22Rv1 (cell line): ENCODE results near the gene TCEANC.

ENCODE experiments used
- H3K27ac ChIP-seq: fragments of 450-650 bp; 2 replicates; pipeline ENCODE4 v1.5.1; 2017
- ZFX ChIP-seq: fragments of 450-650 bp; IDR thresholded peaks from 2 replicates; pipeline ENCODE4 v1.6.1; 2017; ENCODE audit warnings: antibody characterized with exemption, borderline replicate concordance
- TF ChIP-seq, protein P1 (sequence below): fragments of 450-650 bp; IDR thresholded peaks from 2 replicates; pipeline ENCODE4 v1.5.1; 2017; ENCODE audit warnings: mild to moderate bottlenecking

Gene TCEANC

DNA sequence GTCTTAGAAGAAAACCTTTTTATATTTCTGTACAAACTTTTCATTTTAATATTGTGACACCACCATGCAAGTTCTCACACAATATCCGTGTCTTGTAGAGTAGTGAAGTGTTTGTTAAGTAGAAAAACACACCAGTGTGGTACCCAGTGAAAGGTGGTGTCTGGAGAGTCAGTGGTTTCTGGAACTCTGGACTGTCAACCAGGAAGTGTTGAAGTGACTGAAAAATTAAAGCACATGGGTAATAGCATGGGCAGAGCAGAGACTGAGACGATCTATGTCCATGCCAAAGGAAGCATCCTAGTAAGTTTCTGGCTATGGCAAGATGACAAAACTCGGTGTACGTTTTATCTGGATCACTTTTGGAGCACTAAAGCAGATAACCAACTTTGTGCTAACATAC, 58.2 kb downstream of the TCEANC start:
- H3K27ac ChIP-seq, result no peak overlapping the region
- no peak for TF ChIP-seq ZFX
- TF ChIP-seq, protein P1, sequence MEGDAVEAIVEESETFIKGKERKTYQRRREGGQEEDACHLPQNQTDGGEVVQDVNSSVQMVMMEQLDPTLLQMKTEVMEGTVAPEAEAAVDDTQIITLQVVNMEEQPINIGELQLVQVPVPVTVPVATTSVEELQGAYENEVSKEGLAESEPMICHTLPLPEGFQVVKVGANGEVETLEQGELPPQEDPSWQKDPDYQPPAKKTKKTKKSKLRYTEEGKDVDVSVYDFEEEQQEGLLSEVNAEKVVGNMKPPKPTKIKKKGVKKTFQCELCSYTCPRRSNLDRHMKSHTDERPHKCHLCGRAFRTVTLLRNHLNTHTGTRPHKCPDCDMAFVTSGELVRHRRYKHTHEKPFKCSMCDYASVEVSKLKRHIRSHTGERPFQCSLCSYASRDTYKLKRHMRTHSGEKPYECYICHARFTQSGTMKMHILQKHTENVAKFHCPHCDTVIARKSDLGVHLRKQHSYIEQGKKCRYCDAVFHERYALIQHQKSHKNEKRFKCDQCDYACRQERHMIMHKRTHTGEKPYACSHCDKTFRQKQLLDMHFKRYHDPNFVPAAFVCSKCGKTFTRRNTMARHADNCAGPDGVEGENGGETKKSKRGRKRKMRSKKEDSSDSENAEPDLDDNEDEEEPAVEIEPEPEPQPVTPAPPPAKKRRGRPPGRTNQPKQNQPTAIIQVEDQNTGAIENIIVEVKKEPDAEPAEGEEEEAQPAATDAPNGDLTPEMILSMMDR, result no peak
